Measurements from ENCODE around the gene RPS6KC1.

Gene RPS6KC1

DNA sequence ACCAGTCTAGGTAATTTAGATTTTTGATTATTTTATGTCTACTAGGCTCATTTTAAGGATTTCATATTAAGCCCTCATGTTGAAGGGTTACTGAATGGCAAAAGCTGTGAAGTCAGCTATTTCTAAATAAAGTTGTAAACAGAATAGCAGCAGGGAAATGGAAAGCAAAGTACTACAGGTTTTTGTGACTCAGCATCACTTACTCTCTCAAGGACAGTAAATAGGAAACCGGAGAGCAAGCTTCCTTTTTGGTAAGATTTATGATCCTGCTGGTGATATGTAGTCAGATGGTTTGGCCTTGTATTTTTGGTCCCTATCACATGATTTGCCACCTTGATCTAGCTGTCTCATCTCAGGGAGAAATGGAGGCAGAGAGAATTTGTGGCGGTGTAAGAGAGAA lies 226.0 kb downstream of the RPS6KC1 start:
- no peak overlapping the region for H3K27ac ChIP-seq
- TF ChIP-seq, protein P1, sequence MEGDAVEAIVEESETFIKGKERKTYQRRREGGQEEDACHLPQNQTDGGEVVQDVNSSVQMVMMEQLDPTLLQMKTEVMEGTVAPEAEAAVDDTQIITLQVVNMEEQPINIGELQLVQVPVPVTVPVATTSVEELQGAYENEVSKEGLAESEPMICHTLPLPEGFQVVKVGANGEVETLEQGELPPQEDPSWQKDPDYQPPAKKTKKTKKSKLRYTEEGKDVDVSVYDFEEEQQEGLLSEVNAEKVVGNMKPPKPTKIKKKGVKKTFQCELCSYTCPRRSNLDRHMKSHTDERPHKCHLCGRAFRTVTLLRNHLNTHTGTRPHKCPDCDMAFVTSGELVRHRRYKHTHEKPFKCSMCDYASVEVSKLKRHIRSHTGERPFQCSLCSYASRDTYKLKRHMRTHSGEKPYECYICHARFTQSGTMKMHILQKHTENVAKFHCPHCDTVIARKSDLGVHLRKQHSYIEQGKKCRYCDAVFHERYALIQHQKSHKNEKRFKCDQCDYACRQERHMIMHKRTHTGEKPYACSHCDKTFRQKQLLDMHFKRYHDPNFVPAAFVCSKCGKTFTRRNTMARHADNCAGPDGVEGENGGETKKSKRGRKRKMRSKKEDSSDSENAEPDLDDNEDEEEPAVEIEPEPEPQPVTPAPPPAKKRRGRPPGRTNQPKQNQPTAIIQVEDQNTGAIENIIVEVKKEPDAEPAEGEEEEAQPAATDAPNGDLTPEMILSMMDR (conservative IDR thresholded peaks at IDR 0.05) = no peak

DNA sequence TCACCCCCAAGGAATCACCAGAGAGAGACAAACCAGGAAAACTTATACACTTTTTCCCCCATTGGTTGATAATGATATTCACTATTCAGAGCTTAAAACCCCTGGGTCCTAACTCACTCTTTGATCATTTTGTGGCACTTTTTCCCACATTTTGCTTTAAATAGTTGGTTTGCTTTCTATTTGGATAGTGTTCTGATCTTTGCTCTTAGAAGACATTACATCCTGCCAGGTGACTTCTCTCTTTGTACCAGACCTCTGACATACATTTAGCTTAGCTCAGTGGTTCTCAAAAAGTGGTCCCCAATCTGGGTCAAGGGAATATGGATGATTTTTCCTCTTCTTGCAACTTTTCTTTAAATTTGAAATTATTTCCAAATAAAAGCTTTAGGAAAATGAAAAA lies 228.4 kb downstream of the RPS6KC1 start:
- no peak overlapping the region for H3K27ac ChIP-seq
- TF ChIP-seq, protein P1 (conservative IDR thresholded peaks at IDR 0.05) = no peak

DNA sequence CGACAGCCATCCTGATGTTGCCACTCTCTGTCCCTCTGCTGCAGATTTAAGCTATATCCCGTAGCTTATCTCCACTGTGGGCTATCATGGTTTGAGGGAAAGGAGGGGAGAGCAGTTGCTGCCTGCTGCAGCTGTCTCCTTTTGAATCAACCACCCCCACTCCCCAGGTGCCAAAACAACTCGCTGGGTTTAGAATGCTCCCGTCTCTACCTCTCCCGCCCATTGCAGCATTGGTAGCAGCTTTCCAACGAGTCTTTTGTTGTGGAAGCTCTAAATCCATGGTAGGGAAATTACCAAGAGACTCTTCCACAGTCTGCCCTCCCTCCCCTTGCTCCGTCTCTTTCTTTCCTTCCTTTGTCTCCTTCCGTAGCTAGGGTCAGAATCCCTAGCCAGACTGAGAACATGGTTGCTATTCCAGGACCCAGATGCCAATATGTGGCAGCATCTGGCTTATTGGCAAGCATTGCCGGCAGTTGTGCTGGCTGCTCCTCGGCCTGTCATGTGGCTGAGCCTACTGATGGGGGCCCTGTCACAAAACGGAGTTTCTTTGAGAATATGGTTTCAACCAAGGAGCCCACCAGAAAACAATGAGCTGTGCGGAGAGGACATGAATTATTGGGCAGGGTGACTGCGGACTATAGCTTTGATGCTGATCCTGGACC lies 230.7 kb downstream of the RPS6KC1 start:
- no peak overlapping the region for H3K27ac ChIP-seq
- TF ChIP-seq, protein P1 (conservative IDR thresholded peaks at IDR 0.05) = no peak

DNA sequence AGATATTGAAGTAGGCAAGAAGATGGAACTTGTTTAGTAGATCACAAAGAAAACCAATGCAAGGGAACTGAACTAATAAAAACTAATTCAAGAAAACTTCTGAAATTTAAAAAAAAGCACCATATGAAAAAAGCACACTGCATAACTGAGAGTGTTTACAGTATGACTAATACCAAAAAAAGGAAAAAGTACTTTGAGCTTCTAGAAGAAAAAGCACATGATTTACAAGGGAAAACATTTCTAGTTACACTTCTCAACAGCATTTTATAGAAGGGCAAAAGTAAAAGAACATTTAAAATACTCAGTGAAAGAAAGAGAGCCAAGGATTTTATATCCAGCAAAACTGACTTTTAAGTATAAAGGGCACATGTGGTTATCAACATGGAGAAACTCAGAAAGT lies 233.6 kb downstream of the RPS6KC1 start:
- no peak overlapping the region for H3K27ac ChIP-seq
- TF ChIP-seq, protein P1 (conservative IDR thresholded peaks at IDR 0.05) = no peak

DNA sequence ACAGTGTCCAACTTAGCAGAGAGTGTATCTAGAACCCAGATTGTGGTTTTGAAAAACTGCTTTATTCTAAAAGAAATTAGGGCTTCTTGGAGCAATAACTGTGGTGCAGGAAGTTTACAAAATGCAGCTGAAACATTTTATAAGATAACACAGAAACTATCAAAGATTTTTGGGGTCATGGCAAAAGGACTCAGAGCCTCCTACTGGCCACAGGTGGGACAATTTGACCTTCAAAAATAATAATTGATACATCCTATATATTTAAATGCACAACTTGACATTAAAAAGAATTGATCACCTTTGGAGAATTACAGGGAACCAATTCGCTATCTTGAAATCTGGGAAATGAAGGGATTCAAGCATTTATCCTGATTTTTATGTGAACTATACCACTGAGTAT lies 235.2 kb downstream of the RPS6KC1 start:
- TF ChIP-seq, protein P1 (conservative IDR thresholded peaks at IDR 0.05) = peak; percentile 49
- no peak overlapping the region for H3K27ac ChIP-seq

DNA sequence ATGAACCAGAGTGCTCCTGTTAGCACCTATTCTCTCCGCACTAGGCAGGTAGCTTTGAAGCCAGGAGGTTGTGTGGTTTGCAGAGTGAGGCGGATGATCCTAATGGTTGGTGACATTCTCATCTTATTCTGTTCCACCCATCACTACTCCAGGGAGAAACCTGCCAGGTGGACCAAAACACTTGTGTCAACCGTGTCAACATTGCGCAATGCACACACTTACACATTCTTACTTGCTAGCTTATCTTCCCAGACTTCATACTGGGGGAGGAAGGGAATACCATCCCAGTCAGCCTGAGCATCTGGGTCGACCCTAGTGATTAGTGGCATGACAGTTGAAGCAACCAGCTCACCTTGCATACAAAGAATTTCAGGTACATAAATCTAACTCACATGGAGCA lies 236.9 kb downstream of the RPS6KC1 start:
- H3K27ac ChIP-seq = no peak overlapping the region
- TF ChIP-seq, protein P1 (conservative IDR thresholded peaks at IDR 0.05) = no peak

DNA sequence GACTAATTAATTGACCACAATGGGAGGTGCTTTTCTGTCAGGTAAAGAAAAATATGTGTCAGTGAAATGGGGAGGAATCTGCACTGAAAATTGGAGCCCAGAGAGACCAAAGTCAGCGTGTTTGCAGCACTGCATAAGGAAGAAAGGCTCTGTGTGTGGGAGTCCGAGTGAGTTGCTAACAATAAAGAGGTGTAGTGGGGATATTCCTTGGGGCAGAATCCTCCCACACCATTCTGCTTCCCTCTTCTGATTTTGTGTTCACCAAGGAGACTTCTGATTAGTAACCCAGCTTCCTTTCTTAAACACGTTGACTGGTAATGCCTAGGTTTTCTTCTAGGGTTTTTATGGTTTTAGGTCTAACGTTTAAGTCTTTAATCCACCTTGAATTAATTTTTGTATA lies 240.5 kb downstream of the RPS6KC1 start:
- TF ChIP-seq, protein P1 (conservative IDR thresholded peaks at IDR 0.05) = no peak
- no peak overlapping the region for H3K27ac ChIP-seq
